GM12891 (cell line): ENCODE results near the gene ADGRG1.

Experiments used
- POLR2A ChIP-seq: IDR thresholded peaks from 2 replicates; pipeline ENCODE4 v1.6.1; 2011; ENCODE audit warnings: low read depth, low read length, control low read depth
- POLR2AphosphoS5 ChIP-seq: IDR thresholded peaks from 2 replicates; pipeline ENCODE4 v1.6.1; 2011; ENCODE audit warnings: low read depth, low read length, control low read depth
- TAF1 ChIP-seq: IDR thresholded peaks from 2 replicates; pipeline ENCODE4 v1.6.1; 2011; ENCODE audit warnings: low read depth, low read length, control low read depth

GRCh38 chr16:57701759-57702371 is 73.4 kb downstream of the ADGRG1 start:
- TF ChIP-seq POLR2A (no peak), POLR2AphosphoS5 (no peak), TAF1 (no peak)
